ENCODE results near the gene PGAP3. TPM values are rescaled to one million over a fixed set of nuclear protein-coding genes. Genes with fewer than 3 reads are reported as not detected.
"Not testable (repeated sequence)": the region's sequence is repeated elsewhere in the genome, so short reads cannot be mapped to it uniquely, and the experiment has no call there.

Gene PGAP3
- polyA plus RNA-seq, 1 experiment: 9.6 TPM

- H3K9me3 ChIP-seq (ENCODE audit: control insufficient read depth, insufficient read depth, low read length): no peaks in the 10 kb centered on the region; the same call in 1 of the 2 replicates
- no peaks in the 10 kb centered on the region for H3K27me3 ChIP-seq (ENCODE audit: control insufficient read depth, insufficient read depth, low read length)
- ChIA-PET POLR2A (no interaction called here), CTCF (interaction anchor here (1.0 to 1.2 kb wide), 2 partner anchors 14 to 16 kb away, joined by 5 to 10 read pairs; no protein-coding TSS in a partner anchor)
- no peak overlapping the region for H3K4me3 ChIP-seq (ENCODE audit: low read depth, low read length)
- TF ChIP-seq CTCF (IDR thresholded peaks at IDR 0.05; ENCODE audit: low read depth, low read length): no peak
- no peak overlapping the region for H3K27ac ChIP-seq (ENCODE audit: low read depth, low read length)
- DNase-seq (ENCODE audit: low read depth, low spot score): no peak
Measured at GRCh38 chr17:39715375-39716072, 27.7 kb upstream of the PGAP3 start.

GRCh38 chr17:39714234-39714633, 26.4 kb upstream of the PGAP3 start:
- H3K27ac ChIP-seq (ENCODE audit: low read depth, low read length): no peak overlapping the region
- H3K9me3 ChIP-seq (ENCODE audit: control insufficient read depth, insufficient read depth, low read length): no peaks in the 10 kb centered on the region; the same call in 1 of the 2 replicates
- ChIA-PET POLR2A (no interaction called here), CTCF (interaction anchor here (0.7 to 1.2 kb wide), 3 partner anchors 17 to 94 kb away, joined by 3 to 5 read pairs (median 3); no protein-coding TSS in a partner anchor)
- TF ChIP-seq CTCF (IDR thresholded peaks at IDR 0.05; ENCODE audit: low read depth, low read length): no peak
- H3K4me3 ChIP-seq (ENCODE audit: low read depth, low read length): no peak overlapping the region
- H3K27me3 ChIP-seq (ENCODE audit: control insufficient read depth, insufficient read depth, low read length): no peaks in the 10 kb centered on the region
- no peak for DNase-seq (ENCODE audit: low read depth, low spot score)

- no peak for TF ChIP-seq CTCF (IDR thresholded peaks at IDR 0.05; ENCODE audit: low read depth, low read length)
- Histone ChIP-seq H3K9me3 (ENCODE audit: control insufficient read depth, insufficient read depth, low read length) (no peaks in the 10 kb centered on the region; the same call in 1 of the 2 replicates), H3K4me3 (ENCODE audit: low read depth, low read length) (no peak overlapping the region), H3K27ac (ENCODE audit: low read depth, low read length) (no peak overlapping the region), H3K27me3 (ENCODE audit: control insufficient read depth, insufficient read depth, low read length) (no peaks in the 10 kb centered on the region)
- no peak for DNase-seq (ENCODE audit: low read depth, low spot score)
- CTCF ChIA-PET: no interaction called here
- POLR2A ChIA-PET: no interaction called here
Measured at GRCh38 chr17:39711851-39712250, 24.0 kb upstream of the PGAP3 start.

GRCh38 chr17:39711071-39711470, 23.2 kb upstream of the PGAP3 start:
- not testable (repeated sequence) for H3K27ac ChIP-seq (ENCODE audit: low read depth, low read length); H3K27me3 ChIP-seq (ENCODE audit: control insufficient read depth, insufficient read depth, low read length); DNase-seq (ENCODE audit: low read depth, low spot score); H3K4me3 ChIP-seq (ENCODE audit: low read depth, low read length); H3K9me3 ChIP-seq (ENCODE audit: control insufficient read depth, insufficient read depth, low read length)
- ChIA-PET POLR2A (interaction anchor here (1.2 kb wide), 1 partner anchor 11 kb away, joined by 5 read pairs; the partner anchor contains the start of gene ERBB2), CTCF (interaction anchor here (1.1 kb wide), 1 partner anchor 19 kb away, joined by 8 read pairs; the partner anchor contains the start of gene MIEN1)

GRCh38 chr17:39709998-39710964, 22.4 kb upstream of the PGAP3 start:
- H3K4me3 ChIP-seq (ENCODE audit: low read depth, low read length): no peak overlapping the region
- POLR2A ChIA-PET: interaction anchor here (1.2 kb wide), 1 partner anchor 10 kb away, joined by 5 read pairs; the partner anchor contains the start of gene ERBB2

More at GRCh38 chr17:39709998-39710964, 22.4 kb upstream of the PGAP3 start:
- Histone ChIP-seq H3K27ac (ENCODE audit: low read depth, low read length) (no peak overlapping the region), H3K9me3 (ENCODE audit: control insufficient read depth, insufficient read depth, low read length) (no peaks in the 10 kb centered on the region), H3K27me3 (ENCODE audit: control insufficient read depth, insufficient read depth, low read length) (no peaks in the 10 kb centered on the region)
- no peak for TF ChIP-seq CTCF (IDR thresholded peaks at IDR 0.05; ENCODE audit: low read depth, low read length)
- DNase-seq (ENCODE audit: low read depth, low spot score): no peak
- CTCF ChIA-PET: interaction anchor here (1.1 kb wide), 1 partner anchor 20 kb away, joined by 8 read pairs; the partner anchor contains the start of gene MIEN1
